ENCODE measurements around the gene H3-3A. TPM values are rescaled to one million over a fixed set of nuclear protein-coding genes. Genes with fewer than 3 reads are reported as not detected.

H3-3A gene
- total and polyA plus RNA-seq, 9 donors = 266 to 590 (median 447) TPM

- Histone ChIP-seq H3K9me3 (no peaks in the 10 kb centered on the region), H3K27me3 (no peaks in the 10 kb centered on the region), H3K36me3 (no peaks in the 10 kb centered on the region), H3K4me1 (ENCODE audit: insufficient read depth) (peaks cover 10% of the 10 kb centered on the region), H3K4me3 (no peak overlapping the region), H3K27ac (no peak overlapping the region)
- no peak for TF ChIP-seq EP300 (IDR thresholded peaks at IDR 0.05)
- no peak for TF ChIP-seq POLR2A (IDR thresholded peaks at IDR 0.05)
- no peak for TF ChIP-seq CTCF (IDR thresholded peaks at IDR 0.05)
- intact Hi-C loops (cut with DNase I) = no loop called here
- DNase-seq = no peak
- 93 to 100% (median 97%) methylated on average over 1 of the region's 1 CpG for WGBS, 3 donors
Measured at GRCh38 chr1:226052061-226052460, 10.5 kb upstream of the H3-3A start.

- Histone ChIP-seq H3K4me1 (ENCODE audit: insufficient read depth) (peaks cover 3% of the 10 kb centered on the region), H3K27me3 (no peaks in the 10 kb centered on the region), H3K36me3 (no peaks in the 10 kb centered on the region), H3K4me3 (no peak overlapping the region), H3K27ac (peak overlapping the region in 1 of 2 donors; percentile 28), H3K9me3 (no peaks in the 10 kb centered on the region)
- intact Hi-C loops (cut with DNase I) = no loop called here
- DNase-seq = no peak
- TF ChIP-seq EP300 (IDR thresholded peaks at IDR 0.05) (no peak), POLR2A (IDR thresholded peaks at IDR 0.05) (no peak), CTCF (IDR thresholded peaks at IDR 0.05) (no peak)
- 16 to 36% (median 17%) methylated on average over 6 of the region's 6 CpGs for WGBS, 3 donors
Measured at GRCh38 chr1:226054519-226055327, 7.8 kb upstream of the H3-3A start.

GRCh38 chr1:226059709-226060108, 2.8 kb upstream of the H3-3A start:
- DNase-seq = no peak
- Histone ChIP-seq H3K27me3 (no peaks in the 10 kb centered on the region), H3K4me3 (no peak overlapping the region), H3K9me3 (no peaks in the 10 kb centered on the region), H3K36me3 (no peaks in the 10 kb centered on the region), H3K27ac (no peak overlapping the region), H3K4me1 (ENCODE audit: insufficient read depth) (no peaks in the 10 kb centered on the region)
- WGBS, 3 donors = 90 to 98% (median 94%) methylated on average over 1 of the region's 1 CpG
- TF ChIP-seq POLR2A (IDR thresholded peaks at IDR 0.05) = no peak
- TF ChIP-seq CTCF (IDR thresholded peaks at IDR 0.05) = no peak
- no peak for TF ChIP-seq EP300 (IDR thresholded peaks at IDR 0.05)
- intact Hi-C loops (cut with DNase I) = loop anchor here in 1 of 4 donors (5.0 to 10.0 kb wide), 4 partner anchors 62 to 407 kb away; partner anchors contain the start of genes ENAH and SDE2

- H3K36me3 ChIP-seq = no peaks in the 10 kb centered on the region
- peak overlapping the region in 1 of 2 donors; percentile 99 for H3K27ac ChIP-seq
- H3K9me3 ChIP-seq = no peaks in the 10 kb centered on the region
- intact Hi-C loops (cut with DNase I) = loop anchor here in 1 of 4 donors (5.0 to 10.0 kb wide), 4 partner anchors 62 to 408 kb away; partner anchors contain the start of genes ENAH and SDE2
- H3K4me1 ChIP-seq (ENCODE audit: insufficient read depth) = no peaks in the 10 kb centered on the region
- WGBS, 3 donors = 92 to 100% (median 100%) methylated on average over 1 of the region's 1 CpG
- no peak for DNase-seq
- no peaks in the 10 kb centered on the region for H3K27me3 ChIP-seq
- H3K4me3 ChIP-seq = no peak overlapping the region
- TF ChIP-seq POLR2A (IDR thresholded peaks at IDR 0.05) = no peak
- TF ChIP-seq EP300 (IDR thresholded peaks at IDR 0.05) = no peak
- no peak for TF ChIP-seq CTCF (IDR thresholded peaks at IDR 0.05)
Measured at GRCh38 chr1:226060427-226060826, 2.1 kb upstream of the H3-3A start.
